A549 (cell line): ENCODE data around the gene CMPK1. TPM values are rescaled to one million over a fixed set of nuclear protein-coding genes. Genes with fewer than 3 reads are reported as not detected.

Experiments
- ATAC-seq, 2 experiments: fragments of 200-7000 bp in 1 of 2; fragments of >200 bp in 1 of 2; cut with Nextera tagmentation in 1 of 2; cut with Tn5 transposase in 1 of 2; 3 replicates each; pipeline versions ENCODE4 v1.8.0 to v1.9.1; 2018 to 2020; ENCODE audit warnings: mild to moderate bottlenecking in 1 of 2, moderate library complexity in 1 of 2
- CTCF ChIA-PET: fragments of 300-600 bp; sonication (Branson Sonifier 250); formaldehyde crosslinking; extraction: SDS; loops from one replicate; lab custom pipeline; 2021; ENCODE audit warnings: antibody characterized with exemption, inconsistent platforms; lab: Yijun Ruan, JAX
- POLR2A ChIA-PET: fragments of 350-600 bp; formaldehyde crosslinking; extraction: SDS; loops from one replicate; lab custom pipeline; 2021; ENCODE audit warnings: antibody characterized with exemption, inconsistent platforms; lab: Yijun Ruan, JAX
- DNase-seq, 2 experiments: peaks; one replicate each; pipeline versions ENCODE4 v3.0.0 to v3.0.0-alpha.2; 2011 to 2016; ENCODE audit warnings: low read depth in 1 of 2, low spot score in 1 of 2
- FAIRE-seq: peaks from 2 replicates; lab custom pipeline; 2011; peaks lifted over from hg19 to GRCh38; lab: Jason Lieb, UNC
- H3K27ac ChIP-seq, 2 experiments: fragments of >200 bp; sonication (Bioruptor Twin); formaldehyde crosslinking; 3 replicates each; pipeline ENCODE4 v1.5.1; 2016 to 2017
- H3K4me1 ChIP-seq: fragments of >200 bp; sonication (Bioruptor Twin); formaldehyde crosslinking; 3 replicates; pipeline ENCODE4 v1.6.1; 2016
- H3K4me2 ChIP-seq: fragments of >200 bp; sonication (Bioruptor Twin); formaldehyde crosslinking; 3 replicates; pipeline ENCODE4 v1.6.1; 2016
- H3K4me3 ChIP-seq: fragments of >200 bp; sonication (Bioruptor Twin); formaldehyde crosslinking; 3 replicates; pipeline ENCODE4 v1.5.1; 2016
- H3K9me3 ChIP-seq: fragments of >200 bp; sonication (Bioruptor Twin); formaldehyde crosslinking; 3 replicates; pipeline ENCODE4 v1.6.1; 2016
- BCL3 ChIP-seq: fragments of >200 bp; sonication (Bioruptor Twin); formaldehyde crosslinking; IDR thresholded peaks from 3 replicates; pipeline ENCODE4 v1.6.1; 2016
- BHLHE40 ChIP-seq: IDR thresholded peaks from 2 replicates; pipeline ENCODE4 v1.6.1; 2012; ENCODE audit warnings: low read depth, low read length, inconsistent platforms
- CEBPB ChIP-seq, 2 experiments: fragments of >200 bp in 1 of 2; sonication (Bioruptor Twin) in 1 of 2; formaldehyde crosslinking in 1 of 2; IDR thresholded peaks; 2 replicates each; pipeline ENCODE4 v1.6.1; 2012 to 2016
- EP300 ChIP-seq, 2 experiments: fragments of >200 bp; sonication (Bioruptor Twin); formaldehyde crosslinking; IDR thresholded peaks; 2 replicates in 1 of 2; 3 replicates in 1 of 2; pipeline ENCODE4 v1.6.1; 2016 to 2017
- GATA3 ChIP-seq: IDR thresholded peaks from 2 replicates; pipeline ENCODE4 v1.6.1; 2012; ENCODE audit warnings: borderline replicate concordance
- HES2 ChIP-seq: fragments of >200 bp; sonication (Bioruptor Twin); formaldehyde crosslinking; IDR thresholded peaks from 2 replicates; pipeline ENCODE4 v1.6.1; 2016
- JUNB ChIP-seq: fragments of >200 bp; sonication (Bioruptor Twin); formaldehyde crosslinking; IDR thresholded peaks from 2 replicates; pipeline ENCODE4 v1.6.1; 2016
- MYC ChIP-seq: IDR thresholded peaks from 2 replicates; pipeline ENCODE4 v1.6.1; 2012; ENCODE audit warnings: mild to moderate bottlenecking, inconsistent platforms, low read length, improper control_type of control experiment, borderline replicate concordance
- NFE2L2 ChIP-seq: fragments of 150-350 bp; conservative IDR thresholded peaks from 2 replicates; pipeline ENCODE4 v1.6.1; 2014; ENCODE audit warnings: low read length
- NR3C1 ChIP-seq: fragments of >200 bp; sonication (Bioruptor Twin); formaldehyde crosslinking; IDR thresholded peaks from 3 replicates; pipeline ENCODE4 v1.6.1; 2017
- PHF8 ChIP-seq: fragments of 200-600 bp; sonication (generic); IDR thresholded peaks from 2 replicates; pipeline ENCODE4 v1.6.1; 2016; ENCODE audit warnings: low read depth, mild to moderate bottlenecking, antibody characterized with exemption, moderate library complexity, borderline replicate concordance
- POLR2A ChIP-seq: IDR thresholded peaks from 2 replicates; pipeline ENCODE4 v1.6.1; 2012; ENCODE audit warnings: mild to moderate bottlenecking, low read length
- RAD21 ChIP-seq, 2 experiments: fragments of >200 bp in 1 of 2; sonication (Bioruptor Twin) in 1 of 2; formaldehyde crosslinking in 1 of 2; IDR thresholded peaks in 1 of 2; conservative IDR thresholded peaks in 1 of 2; 2 replicates in 1 of 2; 3 replicates in 1 of 2; pipeline ENCODE4 v1.6.1; 2012 to 2018; ENCODE audit warnings: inconsistent platforms in 1 of 2
- RARB ChIP-seq: fragments of 250-450 bp; sonication (Bioruptor Pico); IDR thresholded peaks from 2 replicates; pipeline ENCODE4 v1.8.0; 2021; ENCODE audit warnings: mild to moderate bottlenecking, moderate library complexity
- RFX5 ChIP-seq: fragments of 450-650 bp; IDR thresholded peaks from 2 replicates; pipeline ENCODE4 v1.7.1; 2014; ENCODE audit warnings: antibody characterized with exemption, mild to moderate bottlenecking, moderate library complexity
- RNF2 ChIP-seq: fragments of 200-600 bp; sonication (generic); IDR thresholded peaks from 2 replicates; pipeline ENCODE4 v1.6.1; 2016; ENCODE audit warnings: low read depth, mild to moderate bottlenecking, antibody characterized with exemption, moderate library complexity, borderline replicate concordance
- SMC3 ChIP-seq: fragments of >200 bp; sonication (Bioruptor Twin); formaldehyde crosslinking; IDR thresholded peaks from 3 replicates; pipeline ENCODE4 v1.6.1; 2018; ENCODE audit warnings: inconsistent platforms
- SREBF2 ChIP-seq: fragments of 450-650 bp; IDR thresholded peaks from 2 replicates; pipeline ENCODE4 v1.6.1; 2014; ENCODE audit warnings: mild to moderate bottlenecking, moderate library complexity
- TFCP2L1 ChIP-seq: fragments of 250-450 bp; sonication (Bioruptor Pico); IDR thresholded peaks from 2 replicates; pipeline ENCODE4 v1.5.0; 2021; ENCODE audit warnings: mild to moderate bottlenecking
- TP53 ChIP-seq: fragments of 250-450 bp; sonication (Bioruptor Pico); IDR thresholded peaks from 2 replicates; pipeline ENCODE4 v1.5.0; 2021; ENCODE audit warnings: mild to moderate bottlenecking, moderate library complexity
- USF2 ChIP-seq: fragments of 450-650 bp; IDR thresholded peaks from 2 replicates; pipeline ENCODE4 v1.6.1; 2014; ENCODE audit warnings: antibody characterized with exemption
- ZNF302 ChIP-seq: fragments of 250-450 bp; sonication (Bioruptor Pico); IDR thresholded peaks from 2 replicates; pipeline ENCODE4 v1.9.0; 2021; ENCODE audit warnings: inconsistent platforms, mild to moderate bottlenecking, moderate library complexity
- WGBS: methylation state at CpG from one replicate; pipeline ENCODE4 v1.1.6; 2017; ENCODE audit errors: missing lambda C conversion rate; 5-methylcytosine and 5-hydroxymethylcytosine counted together
- polyA plus RNA-seq, 4 experiments: library from polyadenylated mRNA; depleted of rRNA in 3 of 4; stranded (reverse); fragments of >200 nt; fragmentation: RNase III in 1 of 4; extraction: RNeasy Plus Mini Kit Qiagen cat#74134 plus additional on column Dnase treatment in 1 of 4; gene quantifications; 2 replicates in 3 of 4; 3 replicates in 1 of 4; pipeline ENCODE4 v1.2.3, GENCODE V29; 2011 to 2017
- TF ChIP-seq, protein P1 (sequence below): fragments of 250-450 bp; sonication (Bioruptor Pico); IDR thresholded peaks from 2 replicates; pipeline ENCODE4 v1.5.0; 2020; ENCODE audit warnings: low read depth, mild to moderate bottlenecking, moderate library complexity
- TF ChIP-seq, protein P2 (sequence below): IDR thresholded peaks from 2 replicates; pipeline ENCODE4 v1.6.1; 2012; ENCODE audit warnings: low read depth, borderline replicate concordance
- TF ChIP-seq, protein P3 (sequence below): fragments of 200-600 bp; sonication (generic); IDR thresholded peaks from 2 replicates; pipeline ENCODE4 v1.6.1; 2016; ENCODE audit warnings: antibody characterized with exemption, mild to moderate bottlenecking, moderate library complexity
- TF ChIP-seq, protein P4 (sequence below): IDR thresholded peaks from 2 replicates; pipeline ENCODE4 v1.6.1; 2012

The CMPK1 gene
- polyA plus RNA-seq, 2 of the 4 experiments (the other 2 are of a cell fraction), result 89.3 to 103 TPM

DNA sequence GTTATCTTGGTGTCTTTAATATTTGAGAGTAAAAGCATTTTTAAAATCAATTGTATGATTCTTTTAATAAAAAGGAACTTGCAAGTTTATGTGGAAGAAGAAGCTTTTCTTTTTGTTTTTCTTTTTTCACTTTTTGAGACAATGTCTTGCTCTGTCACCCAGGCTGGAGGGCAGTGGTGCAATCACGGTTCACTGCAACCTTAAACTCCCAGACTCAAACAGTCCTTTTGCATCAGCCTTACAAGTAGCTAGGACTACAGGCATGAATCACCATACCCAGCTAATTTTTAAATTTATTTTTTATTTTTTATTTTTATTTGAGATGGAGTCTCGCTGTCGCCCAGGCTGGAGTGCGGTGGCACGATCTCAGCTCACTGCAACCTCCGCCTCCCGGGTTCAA is 34.1 kb downstream of the CMPK1 start:
- ChIA-PET CTCF (no interaction called here), POLR2A (no interaction called here)
- Histone ChIP-seq H3K9me3 (no peaks in the 10 kb centered on the region), H3K4me3 (no peak overlapping the region), H3K4me1 (no peaks in the 10 kb centered on the region), H3K27ac (no peak overlapping the region), H3K4me2 (no peak overlapping the region)
- no peak for FAIRE-seq
- WGBS, result 94% methylated on average over 7 of the region's 7 CpGs
- DNase-seq, result no peak
- no peak for TF ChIP-seq CEBPB (IDR thresholded peaks at IDR 0.05)
- no peak for TF ChIP-seq RAD21 (conservative IDR thresholded peaks at IDR 0.05 in 1 of 2, IDR thresholded peaks at IDR 0.05 in 1 of 2)
- TF ChIP-seq HES2, result no peak
- TF ChIP-seq RARB, result no peak
- no peak for TF ChIP-seq RNF2
- TF ChIP-seq TFCP2L1 (CRISPR knock-in tag), result no peak
- TF ChIP-seq BHLHE40, result no peak
- no peak for TF ChIP-seq RFX5
- no peak for TF ChIP-seq POLR2A
- TF ChIP-seq NFE2L2, result no peak
- ATAC-seq, result no peak

DNA sequence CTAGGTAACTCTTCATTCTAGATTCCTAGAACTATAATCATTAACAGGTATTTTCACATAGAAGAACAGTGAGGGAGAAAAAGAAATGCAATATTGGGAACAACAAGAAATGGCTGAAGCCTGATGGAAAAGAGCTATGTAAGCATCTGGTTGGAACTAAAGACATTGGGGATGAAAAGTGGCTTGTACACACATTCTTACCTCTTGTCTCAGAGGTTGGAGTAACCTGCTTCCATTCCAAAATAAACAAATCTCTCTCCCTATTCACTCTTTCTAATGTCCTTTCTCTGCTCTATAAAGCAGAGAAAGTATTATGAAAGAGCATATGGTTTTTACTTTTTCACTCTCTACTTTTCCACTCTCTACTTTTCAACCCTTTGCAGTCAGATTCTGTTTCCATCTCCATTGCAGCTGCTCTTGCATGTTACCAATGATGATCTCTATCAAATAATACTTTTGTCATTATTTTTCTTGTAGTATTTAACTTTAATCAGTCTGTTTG is 37.5 kb downstream of the CMPK1 start:
- no peak for TF ChIP-seq GATA3
- TF ChIP-seq USF2, result no peak
- no peak for TF ChIP-seq TP53
- no peak for TF ChIP-seq SMC3
- TF ChIP-seq, protein P1, sequence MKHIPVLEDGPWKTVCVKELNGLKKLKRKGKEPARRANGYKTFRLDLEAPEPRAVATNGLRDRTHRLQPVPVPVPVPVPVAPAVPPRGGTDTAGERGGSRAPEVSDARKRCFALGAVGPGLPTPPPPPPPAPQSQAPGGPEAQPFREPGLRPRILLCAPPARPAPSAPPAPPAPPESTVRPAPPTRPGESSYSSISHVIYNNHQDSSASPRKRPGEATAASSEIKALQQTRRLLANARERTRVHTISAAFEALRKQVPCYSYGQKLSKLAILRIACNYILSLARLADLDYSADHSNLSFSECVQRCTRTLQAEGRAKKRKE (CRISPR knock-in tag), result no peak
- TF ChIP-seq JUNB, result no peak
- TF ChIP-seq PHF8, result no peak
- TF ChIP-seq RAD21 (conservative IDR thresholded peaks at IDR 0.05 in 1 of 2, IDR thresholded peaks at IDR 0.05 in 1 of 2), result no peak
- TF ChIP-seq, protein P2, sequence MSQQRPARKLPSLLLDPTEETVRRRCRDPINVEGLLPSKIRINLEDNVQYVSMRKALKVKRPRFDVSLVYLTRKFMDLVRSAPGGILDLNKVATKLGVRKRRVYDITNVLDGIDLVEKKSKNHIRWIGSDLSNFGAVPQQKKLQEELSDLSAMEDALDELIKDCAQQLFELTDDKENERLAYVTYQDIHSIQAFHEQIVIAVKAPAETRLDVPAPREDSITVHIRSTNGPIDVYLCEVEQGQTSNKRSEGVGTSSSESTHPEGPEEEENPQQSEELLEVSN, result no peak
- TF ChIP-seq HES2, result no peak
- TF ChIP-seq SREBF2, result no peak
- TF ChIP-seq RFX5, result no peak
- TF ChIP-seq EP300 (IDR thresholded peaks at IDR 0.05), result no peak
- no peak for TF ChIP-seq MYC
- Histone ChIP-seq H3K9me3 (no peaks in the 10 kb centered on the region), H3K27ac (no peak overlapping the region), H3K4me3 (no peak overlapping the region), H3K4me1 (no peaks in the 10 kb centered on the region), H3K4me2 (no peak overlapping the region)
- FAIRE-seq (no peak), ATAC-seq (no peak), DNase-seq (no peak)
- POLR2A ChIA-PET, result no interaction called here
- CTCF ChIA-PET, result interaction anchor here (1.0 kb wide), 1 partner anchor 67 kb away, joined by 3 read pairs; the partner anchor contains the start of gene FOXD2

GRCh38 chr1:47374501-47374900 is 40.9 kb downstream of the CMPK1 start:
- WGBS, result 89% methylated on average over 1 of the region's 1 CpG
- H3K4me1 ChIP-seq, result no peaks in the 10 kb centered on the region
- FAIRE-seq (no peak), DNase-seq (no peak), ATAC-seq (no peak)
- no peak overlapping the region for H3K4me2 ChIP-seq
- ChIA-PET CTCF (no interaction called here), POLR2A (no interaction called here)
- H3K4me3 ChIP-seq, result no peak overlapping the region
- no peaks in the 10 kb centered on the region for H3K9me3 ChIP-seq
- H3K27ac ChIP-seq, result no peak overlapping the region
- TF ChIP-seq NR3C1 (no peak), MYC (no peak), RARB (no peak), GATA3 (no peak), HES2 (no peak), ZNF302 (CRISPR knock-in tag) (no peak), POLR2A (no peak), BCL3 (no peak)
- TF ChIP-seq, protein P3, sequence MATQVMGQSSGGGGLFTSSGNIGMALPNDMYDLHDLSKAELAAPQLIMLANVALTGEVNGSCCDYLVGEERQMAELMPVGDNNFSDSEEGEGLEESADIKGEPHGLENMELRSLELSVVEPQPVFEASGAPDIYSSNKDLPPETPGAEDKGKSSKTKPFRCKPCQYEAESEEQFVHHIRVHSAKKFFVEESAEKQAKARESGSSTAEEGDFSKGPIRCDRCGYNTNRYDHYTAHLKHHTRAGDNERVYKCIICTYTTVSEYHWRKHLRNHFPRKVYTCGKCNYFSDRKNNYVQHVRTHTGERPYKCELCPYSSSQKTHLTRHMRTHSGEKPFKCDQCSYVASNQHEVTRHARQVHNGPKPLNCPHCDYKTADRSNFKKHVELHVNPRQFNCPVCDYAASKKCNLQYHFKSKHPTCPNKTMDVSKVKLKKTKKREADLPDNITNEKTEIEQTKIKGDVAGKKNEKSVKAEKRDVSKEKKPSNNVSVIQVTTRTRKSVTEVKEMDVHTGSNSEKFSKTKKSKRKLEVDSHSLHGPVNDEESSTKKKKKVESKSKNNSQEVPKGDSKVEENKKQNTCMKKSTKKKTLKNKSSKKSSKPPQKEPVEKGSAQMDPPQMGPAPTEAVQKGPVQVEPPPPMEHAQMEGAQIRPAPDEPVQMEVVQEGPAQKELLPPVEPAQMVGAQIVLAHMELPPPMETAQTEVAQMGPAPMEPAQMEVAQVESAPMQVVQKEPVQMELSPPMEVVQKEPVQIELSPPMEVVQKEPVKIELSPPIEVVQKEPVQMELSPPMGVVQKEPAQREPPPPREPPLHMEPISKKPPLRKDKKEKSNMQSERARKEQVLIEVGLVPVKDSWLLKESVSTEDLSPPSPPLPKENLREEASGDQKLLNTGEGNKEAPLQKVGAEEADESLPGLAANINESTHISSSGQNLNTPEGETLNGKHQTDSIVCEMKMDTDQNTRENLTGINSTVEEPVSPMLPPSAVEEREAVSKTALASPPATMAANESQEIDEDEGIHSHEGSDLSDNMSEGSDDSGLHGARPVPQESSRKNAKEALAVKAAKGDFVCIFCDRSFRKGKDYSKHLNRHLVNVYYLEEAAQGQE, result no peak
- TF ChIP-seq, protein P4, sequence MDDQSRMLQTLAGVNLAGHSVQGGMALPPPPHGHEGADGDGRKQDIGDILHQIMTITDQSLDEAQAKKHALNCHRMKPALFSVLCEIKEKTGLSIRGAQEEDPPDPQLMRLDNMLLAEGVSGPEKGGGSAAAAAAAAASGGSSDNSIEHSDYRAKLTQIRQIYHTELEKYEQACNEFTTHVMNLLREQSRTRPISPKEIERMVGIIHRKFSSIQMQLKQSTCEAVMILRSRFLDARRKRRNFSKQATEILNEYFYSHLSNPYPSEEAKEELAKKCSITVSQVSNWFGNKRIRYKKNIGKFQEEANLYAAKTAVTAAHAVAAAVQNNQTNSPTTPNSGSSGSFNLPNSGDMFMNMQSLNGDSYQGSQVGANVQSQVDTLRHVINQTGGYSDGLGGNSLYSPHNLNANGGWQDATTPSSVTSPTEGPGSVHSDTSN, result no peak
